Measurements from ENCODE around the gene IVNS1ABP.

The IVNS1ABP gene

DNA sequence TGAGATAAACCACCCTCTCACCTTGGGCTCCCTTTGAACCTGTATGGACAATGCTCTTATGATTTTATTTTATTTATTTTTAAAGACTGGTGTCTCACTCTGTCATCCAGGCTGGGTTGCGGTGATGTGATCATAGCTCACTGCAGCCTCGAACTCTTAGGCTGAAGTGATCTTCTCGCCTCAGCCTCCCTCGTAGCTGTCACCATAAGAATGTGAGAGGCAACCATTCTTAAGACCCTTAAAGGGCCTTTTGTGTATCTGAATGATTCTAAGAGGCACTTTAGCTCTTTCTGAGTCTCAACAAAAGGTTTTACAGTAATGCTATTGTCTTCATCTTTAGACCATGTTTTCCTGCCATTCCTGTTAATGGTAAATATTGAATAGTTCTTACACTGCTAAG is 67.0 kb downstream of the IVNS1ABP start:
- TF ChIP-seq, protein P1, sequence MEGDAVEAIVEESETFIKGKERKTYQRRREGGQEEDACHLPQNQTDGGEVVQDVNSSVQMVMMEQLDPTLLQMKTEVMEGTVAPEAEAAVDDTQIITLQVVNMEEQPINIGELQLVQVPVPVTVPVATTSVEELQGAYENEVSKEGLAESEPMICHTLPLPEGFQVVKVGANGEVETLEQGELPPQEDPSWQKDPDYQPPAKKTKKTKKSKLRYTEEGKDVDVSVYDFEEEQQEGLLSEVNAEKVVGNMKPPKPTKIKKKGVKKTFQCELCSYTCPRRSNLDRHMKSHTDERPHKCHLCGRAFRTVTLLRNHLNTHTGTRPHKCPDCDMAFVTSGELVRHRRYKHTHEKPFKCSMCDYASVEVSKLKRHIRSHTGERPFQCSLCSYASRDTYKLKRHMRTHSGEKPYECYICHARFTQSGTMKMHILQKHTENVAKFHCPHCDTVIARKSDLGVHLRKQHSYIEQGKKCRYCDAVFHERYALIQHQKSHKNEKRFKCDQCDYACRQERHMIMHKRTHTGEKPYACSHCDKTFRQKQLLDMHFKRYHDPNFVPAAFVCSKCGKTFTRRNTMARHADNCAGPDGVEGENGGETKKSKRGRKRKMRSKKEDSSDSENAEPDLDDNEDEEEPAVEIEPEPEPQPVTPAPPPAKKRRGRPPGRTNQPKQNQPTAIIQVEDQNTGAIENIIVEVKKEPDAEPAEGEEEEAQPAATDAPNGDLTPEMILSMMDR (IDR thresholded peaks at IDR 0.05; ENCODE audit: borderline replicate concordance, control extremely low read depth, extremely low read depth, insufficient read depth, missing control alignments) = no peak
- no peak for DNase-seq (ENCODE audit: low spot score)
- in situ Hi-C loops (cut with MboI; ENCODE audit: low sequenced_read_pairs, unreplicated experiment) = no loop called here

DNA sequence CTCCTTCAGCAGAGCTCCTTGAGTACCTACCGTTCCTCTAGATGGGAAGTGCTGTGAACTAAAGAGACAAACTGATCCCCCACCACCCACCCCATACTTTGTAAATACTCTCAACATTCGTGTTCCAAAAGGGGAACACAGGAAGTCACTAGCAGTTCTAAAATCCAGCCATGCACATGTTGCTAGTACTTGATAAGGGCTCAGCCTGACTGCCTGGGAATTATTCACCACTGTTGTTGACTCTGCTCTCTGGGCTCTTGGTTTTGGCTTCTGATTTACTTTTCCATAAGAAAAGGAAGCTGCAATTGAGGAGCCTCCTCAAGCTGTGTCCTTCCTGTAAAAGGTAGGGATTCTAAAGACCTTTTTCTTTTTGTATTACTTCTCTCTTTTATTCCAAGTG is 67.5 kb downstream of the IVNS1ABP start:
- in situ Hi-C loops (cut with MboI; ENCODE audit: low sequenced_read_pairs, unreplicated experiment) = no loop called here
- TF ChIP-seq, protein P1 (IDR thresholded peaks at IDR 0.05; ENCODE audit: borderline replicate concordance, control extremely low read depth, extremely low read depth, insufficient read depth, missing control alignments) = no peak
- no peak for DNase-seq (ENCODE audit: low spot score)

Measured in GM13976 (cell line).